D721Med (cell line): ENCODE measurements around the gene EEF2.
A peak's percentile ranks its signal among the peaks of the same experiment; 100 is the strongest.

Source experiments
- DNase-seq: peaks from one replicate; pipeline ENCODE4 v3.0.0; 2011; ENCODE audit warnings: low spot score; ENCODE audit not compliant: insufficient read length
- FAIRE-seq: peaks from 2 replicates; lab custom pipeline; 2011; peaks lifted over from hg19 to GRCh38; lab: Jason Lieb, UNC
- CTCF ChIP-seq: IDR thresholded peaks from 2 replicates; pipeline ENCODE4 v1.5.1; 2012; ENCODE audit warnings: mild to moderate bottlenecking, control low read depth; ENCODE audit not compliant: insufficient read depth; ENCODE audit errors: missing control alignments

EEF2 gene

GRCh38 chr19:3984908-3985642, at the start of gene EEF2:
TSS of gene EEF2 (minus strand) at chr19:3985463. CDS start at chr19:3985380, 83 bp downstream.
- DNase-seq (peak; percentile 98), FAIRE-seq (no peak)
- no peak for TF ChIP-seq CTCF

- TF ChIP-seq CTCF = no peak
- DNase-seq (no peak), FAIRE-seq (no peak)
These were observed 49.1 kb upstream of the EEF2 start for GRCh38 chr19:4034048-4035017.

- TF ChIP-seq CTCF = no peak
- no peak for FAIRE-seq
- no peak for DNase-seq
These were observed 48.0 kb upstream of the EEF2 start for GRCh38 chr19:4033028-4033956.

- DNase-seq (no peak), FAIRE-seq (no peak)
- TF ChIP-seq CTCF = no peak
These were observed 47.2 kb upstream of the EEF2 start for GRCh38 chr19:4032436-4032835.

- TF ChIP-seq CTCF = no peak
- FAIRE-seq (no peak), DNase-seq (no peak)
These were observed 46.2 kb upstream of the EEF2 start for GRCh38 chr19:4031420-4031819.

- DNase-seq (no peak), FAIRE-seq (no peak)
- no peak for TF ChIP-seq CTCF
These were observed 45.7 kb upstream of the EEF2 start for GRCh38 chr19:4030981-4031380.
